Astrocyte (in vitro differentiated cells and primary cell): ENCODE measurements around the gene PPAN. TPM values are rescaled to one million over a fixed set of nuclear protein-coding genes. Genes with fewer than 3 reads are reported as not detected.

Source experiments
- DNase-seq: peaks from one replicate; pipeline ENCODE4 v3.0.0-alpha.2; 2010; ENCODE audit warnings: low read depth
- FAIRE-seq: peaks from 2 replicates; lab custom pipeline; 2011; peaks lifted over from hg19 to GRCh38; lab: Jason Lieb, UNC
- H2AFZ ChIP-seq: 2 replicates; pipeline ENCODE4 v1.6.0; 2012; ENCODE audit warnings: low read depth, low read length, inconsistent platforms
- H3K27ac ChIP-seq: 2 replicates; pipeline ENCODE4 v1.5.1; 2011; ENCODE audit warnings: low read depth, low read length, inconsistent platforms
- H3K27me3 ChIP-seq: 2 replicates; pipeline ENCODE4 v1.6.0; 2011; ENCODE audit warnings: low read length, inconsistent platforms; ENCODE audit not compliant: insufficient read depth
- H3K36me3 ChIP-seq: 2 replicates; pipeline ENCODE4 v1.5.1; 2011; ENCODE audit warnings: low read length, inconsistent platforms; ENCODE audit not compliant: insufficient read depth
- H3K4me1 ChIP-seq: 2 replicates; pipeline ENCODE4 v1.5.1; 2011; ENCODE audit warnings: low read length, inconsistent platforms; ENCODE audit not compliant: insufficient read depth
- H3K4me2 ChIP-seq: 2 replicates; pipeline ENCODE4 v1.6.0; 2012; ENCODE audit warnings: low read length, inconsistent platforms
- H3K4me3 ChIP-seq: 2 replicates; pipeline ENCODE4 v1.5.1; 2011; ENCODE audit warnings: low read depth, mild to moderate bottlenecking, low read length, inconsistent platforms; ENCODE audit not compliant: insufficient read depth
- H3K79me2 ChIP-seq: 2 replicates; pipeline ENCODE4 v1.6.0; 2012; ENCODE audit warnings: mild to moderate bottlenecking, low read length, inconsistent platforms; ENCODE audit not compliant: insufficient read depth
- H3K9ac ChIP-seq: 2 replicates; pipeline ENCODE4 v1.6.0; 2012; ENCODE audit warnings: mild to moderate bottlenecking, low read length, inconsistent platforms
- H3K9me3 ChIP-seq: 2 replicates; pipeline ENCODE4 v1.5.1; 2012; ENCODE audit warnings: low read depth, mild to moderate bottlenecking, low read length, inconsistent platforms; ENCODE audit not compliant: insufficient read depth
- H4K20me1 ChIP-seq: 2 replicates; pipeline ENCODE4 v1.6.0; 2012; ENCODE audit warnings: low read length, inconsistent platforms; ENCODE audit not compliant: insufficient read depth
- H3K27ac Mint-ChIP-seq: one replicate; pipeline ENCODE4 v1.8.0; 2021; ENCODE audit warnings: mild to moderate bottlenecking, mixed read lengths; ENCODE audit not compliant: unreplicated experiment
- H3K27me3 Mint-ChIP-seq: one replicate; pipeline ENCODE4 v1.8.0; 2021; ENCODE audit warnings: low read depth, mixed read lengths; ENCODE audit not compliant: unreplicated experiment
- H3K36me3 Mint-ChIP-seq: one replicate; pipeline ENCODE4 v1.8.0; 2021; ENCODE audit warnings: low read depth, mixed read lengths; ENCODE audit not compliant: unreplicated experiment
- H3K4me1 Mint-ChIP-seq: one replicate; pipeline ENCODE4 v1.8.0; 2021; ENCODE audit warnings: low read depth, mixed read lengths; ENCODE audit not compliant: unreplicated experiment
- H3K4me3 Mint-ChIP-seq: one replicate; pipeline ENCODE4 v1.8.0; 2021; ENCODE audit warnings: mild to moderate bottlenecking, moderate library complexity, mixed read lengths; ENCODE audit not compliant: unreplicated experiment
- H3K9me3 Mint-ChIP-seq: one replicate; pipeline ENCODE4 v1.8.0; 2021; ENCODE audit warnings: mild to moderate bottlenecking, mixed read lengths; ENCODE audit not compliant: unreplicated experiment
- CTCF ChIP-seq: IDR thresholded peaks from 2 replicates; pipeline ENCODE4 v1.5.1; 2011; ENCODE audit warnings: low read depth, mild to moderate bottlenecking, inconsistent platforms, low read length, moderate library complexity; ENCODE audit not compliant: insufficient read depth
- EZH2 ChIP-seq: IDR thresholded peaks from 2 replicates; pipeline ENCODE4 v1.6.1; 2012; ENCODE audit warnings: mild to moderate bottlenecking, low read length, inconsistent platforms; ENCODE audit not compliant: insufficient read depth
- total RNA-seq: library from RNA; stranded (reverse); gene quantifications from 2 replicates; pipeline ENCODE4 v1.2.1, GENCODE V29; 2021

The PPAN gene
- total RNA-seq, 1 donor from 2014 or later: 55.6 TPM

DNA sequence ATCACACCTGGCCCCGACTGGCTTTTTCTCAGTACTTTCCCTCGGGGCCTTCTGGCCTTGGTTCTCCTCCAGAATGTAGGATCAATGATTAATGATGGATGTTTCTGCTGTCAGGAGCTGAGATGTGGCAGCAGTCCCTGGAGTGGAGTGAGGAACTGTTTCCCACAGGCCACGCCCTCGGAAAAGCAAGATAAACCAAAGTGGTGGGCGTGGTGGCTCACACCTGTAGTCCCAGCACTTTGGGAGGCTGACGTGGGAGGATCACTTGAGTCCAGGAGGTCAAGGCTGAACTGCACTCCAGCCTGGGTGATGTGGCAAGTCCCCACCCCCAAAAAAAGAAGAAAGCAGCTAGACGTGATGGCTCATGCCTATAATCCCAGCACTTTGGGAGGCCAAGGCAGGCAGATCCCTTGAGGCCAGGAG, 27.1 kb upstream of the PPAN start:
- TF ChIP-seq CTCF (no peak), EZH2 (no peak)
- H3K27me3 Mint-ChIP-seq: peaks cover 46% of the 10 kb centered on the region
- Histone ChIP-seq H3K4me2 (no peak overlapping the region), H3K36me3 (no peaks in the 10 kb centered on the region), H3K4me3 (no peak overlapping the region), H3K79me2 (no peaks in the 10 kb centered on the region), H4K20me1 (no peaks in the 10 kb centered on the region), H3K9ac (no peak overlapping the region), H3K9me3 (no peaks in the 10 kb centered on the region), H3K27me3 (peaks cover 2% of the 10 kb centered on the region), H2AFZ (no peak overlapping the region), H3K4me1 (no peaks in the 10 kb centered on the region), H3K27ac (no peak overlapping the region)
- no peaks in the 10 kb centered on the region for H3K36me3 Mint-ChIP-seq
- H3K4me1 Mint-ChIP-seq: no peaks in the 10 kb centered on the region
- FAIRE-seq (no peak), DNase-seq (no peak)
- no peaks in the 10 kb centered on the region for H3K9me3 Mint-ChIP-seq
- no peak overlapping the region for H3K27ac Mint-ChIP-seq
- H3K4me3 Mint-ChIP-seq: no peak overlapping the region

- Histone ChIP-seq H3K27me3 (no peaks in the 10 kb centered on the region), H3K4me1 (no peaks in the 10 kb centered on the region), H3K4me2 (no peak overlapping the region), H3K9me3 (no peaks in the 10 kb centered on the region), H3K27ac (no peak overlapping the region), H3K9ac (no peak overlapping the region), H4K20me1 (no peaks in the 10 kb centered on the region), H3K4me3 (no peak overlapping the region), H2AFZ (no peak overlapping the region), H3K79me2 (no peaks in the 10 kb centered on the region), H3K36me3 (no peaks in the 10 kb centered on the region)
- peaks cover 38% of the 10 kb centered on the region for H3K27me3 Mint-ChIP-seq
- FAIRE-seq (no peak), DNase-seq (no peak)
- no peak for TF ChIP-seq EZH2
- H3K4me1 Mint-ChIP-seq: no peaks in the 10 kb centered on the region
- H3K36me3 Mint-ChIP-seq: peaks cover 5% of the 10 kb centered on the region
- H3K27ac Mint-ChIP-seq: no peak overlapping the region
- no peak overlapping the region for H3K4me3 Mint-ChIP-seq
- H3K9me3 Mint-ChIP-seq: peaks cover 1% of the 10 kb centered on the region
These were observed 22.3 kb upstream of the PPAN start for GRCh38 chr19:10083911-10084310.

DNA sequence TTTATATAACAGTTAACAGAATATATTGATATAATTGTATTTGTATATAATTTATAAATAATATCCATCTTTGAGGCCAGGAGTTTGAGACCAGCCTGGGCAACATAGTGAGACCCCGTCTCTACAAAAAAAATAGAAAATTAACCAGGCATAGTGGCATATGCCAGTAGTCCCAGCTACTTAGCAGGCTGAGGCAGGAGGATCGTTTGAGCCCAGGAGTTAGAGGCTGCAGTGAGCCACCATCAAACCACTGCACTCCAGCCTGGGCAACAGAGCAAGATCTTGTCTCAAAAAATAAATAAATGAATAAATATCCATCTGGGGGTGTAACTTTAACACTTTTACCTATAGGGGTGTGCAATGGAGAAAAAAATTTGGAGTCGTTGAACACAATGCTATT, 21.4 kb upstream of the PPAN start:
- H3K27ac Mint-ChIP-seq: no peak overlapping the region
- no peaks in the 10 kb centered on the region for H3K4me1 Mint-ChIP-seq
- FAIRE-seq (no peak), DNase-seq (no peak)
- no peak overlapping the region for H2AFZ ChIP-seq
- H3K9ac ChIP-seq: no peak overlapping the region
- H3K27me3 Mint-ChIP-seq: peaks cover 31% of the 10 kb centered on the region
- no peaks in the 10 kb centered on the region for H3K4me1 ChIP-seq
- H4K20me1 ChIP-seq: no peaks in the 10 kb centered on the region
- H3K4me2 ChIP-seq: no peak overlapping the region
- no peaks in the 10 kb centered on the region for H3K36me3 ChIP-seq
- no peaks in the 10 kb centered on the region for H3K9me3 ChIP-seq
- no peak overlapping the region for H3K4me3 ChIP-seq
- H3K36me3 Mint-ChIP-seq: peaks cover 10% of the 10 kb centered on the region
- H3K27me3 ChIP-seq: no peaks in the 10 kb centered on the region
- peaks cover 1% of the 10 kb centered on the region for H3K9me3 Mint-ChIP-seq
- no peak overlapping the region for H3K27ac ChIP-seq
- peak overlapping the region; percentile 85 for H3K4me3 Mint-ChIP-seq
- no peak for TF ChIP-seq CTCF
- TF ChIP-seq EZH2: no peak
- H3K79me2 ChIP-seq: no peaks in the 10 kb centered on the region
